Spleen (tissue), 7 donors: ENCODE data around the gene IQSEC1.

ENCODE experiments used
- CTCF ChIP-seq, 11 experiments: fragments of 200-600 bp in 7 of 11; fragments of 450-650 bp in 4 of 11; sonication (generic) in 4 of 11; IDR thresholded peaks in 8 of 11; conservative IDR thresholded peaks in 3 of 11; 1 replicate in 7 of 11; 2 replicates in 4 of 11; pipeline versions ENCODE4 v1.4.0 to v1.8.0; 2016 to 2021; ENCODE audit warnings: antibody characterized with exemption in 11 of 11, inconsistent platforms in 4 of 11, mild to moderate bottlenecking in 1 of 11
- POLR2A ChIP-seq, 3 donors: fragments of 450-650 bp; IDR thresholded peaks; one replicate each; pipeline ENCODE4 v1.5.1; 2017; ENCODE audit warnings: antibody characterized with exemption in 3 of 3, mild to moderate bottlenecking in 1 of 3
- POLR2AphosphoS5 ChIP-seq, 3 donors: sonication (generic); formaldehyde crosslinking; IDR thresholded peaks; one replicate each; pipeline ENCODE4 v1.5.1; 2017; ENCODE audit warnings: antibody characterized with exemption in 3 of 3
- donor health status: DM: no; HTN: no; CAD: no; lungs with moderate emphysema.
- donor health status: DM: no; HTN: no; CAD: no.
- donor health status: DM: no; HTN: no; CAD: no.

- TF ChIP-seq CTCF (IDR thresholded peaks at IDR 0.05 in 8 of 11, conservative IDR thresholded peaks at IDR 0.05 in 3 of 11) (no peak), POLR2AphosphoS5 (IDR thresholded peaks at IDR 0.05) (peak in 1 of 3 donors; percentile 55), POLR2A (IDR thresholded peaks at IDR 0.05) (no peak)
These were observed 174.8 kb downstream of the IQSEC1 start for GRCh38 chr3:12898290-12898964.
